ENCODE results near the gene NFAM1.

Gene NFAM1

GRCh38 chr22:42442748-42443147 lies 10.5 kb upstream of the NFAM1 start:
- in situ Hi-C loops (cut with MboI; ENCODE audit: low sequenced_read_pairs), result loop anchor here (25.0 kb wide), 1 partner anchor 480 kb away; the partner anchor contains the start of genes SEPTIN3 and SMIM45

DNA sequence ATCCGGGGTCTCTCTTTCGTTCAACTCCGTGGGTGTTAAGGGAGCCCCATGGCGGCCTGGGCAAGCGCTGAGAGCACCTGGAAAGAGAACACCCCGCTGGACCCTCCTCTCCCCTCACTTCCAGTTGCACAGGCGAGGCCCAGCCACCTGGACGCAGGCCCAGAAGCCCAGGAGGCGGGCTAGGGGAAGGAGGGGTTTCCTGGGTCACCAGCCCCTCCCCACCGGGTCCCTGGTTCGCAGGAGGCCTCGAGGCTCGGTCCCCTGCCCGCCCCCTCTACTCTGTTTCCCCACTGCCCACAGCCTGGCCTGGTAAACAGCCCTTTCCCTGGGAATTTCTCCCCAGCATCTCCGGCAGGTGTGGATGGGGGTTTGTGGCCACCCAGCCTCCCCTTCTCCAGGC lies 8.5 kb upstream of the NFAM1 start:
- in situ Hi-C loops (cut with MboI; ENCODE audit: low sequenced_read_pairs), result loop anchor here (25.0 kb wide), 1 partner anchor 478 kb away; the partner anchor contains the start of genes SEPTIN3 and SMIM45

GRCh38 chr22:42439821-42440674 lies 7.8 kb upstream of the NFAM1 start:
- in situ Hi-C loops (cut with MboI; ENCODE audit: low sequenced_read_pairs), result loop anchor here (5.0 to 25.0 kb wide), 2 partner anchors 268 to 478 kb away; partner anchors contain the start of genes SEPTIN3 and SMIM45

DNA sequence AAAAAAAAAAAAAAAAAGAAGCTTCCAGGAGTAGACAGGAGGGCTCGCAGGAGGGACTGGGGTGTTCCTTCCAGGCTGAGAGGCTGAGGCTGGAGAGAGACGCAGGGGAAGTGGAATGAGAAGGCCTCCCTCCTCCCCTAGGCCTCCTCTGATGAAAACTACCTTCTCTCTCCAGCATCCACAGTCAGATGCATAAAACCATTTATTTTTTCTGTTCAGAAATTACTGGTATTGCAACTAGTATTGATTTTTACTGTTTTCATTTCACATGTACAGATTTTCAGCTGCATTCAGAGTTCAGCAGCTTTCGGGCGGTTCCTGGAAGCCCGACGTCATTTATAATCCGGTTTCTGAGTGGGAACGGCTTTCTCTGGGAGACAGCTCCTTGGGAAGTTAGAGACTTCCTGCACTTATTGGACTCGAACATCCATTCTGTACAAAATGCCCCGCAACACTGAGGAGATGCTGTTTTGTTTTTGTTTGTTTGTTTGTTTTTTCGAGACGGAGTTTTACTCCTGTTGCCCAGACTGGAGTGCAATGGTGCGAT lies 6.9 kb upstream of the NFAM1 start:
- in situ Hi-C loops (cut with MboI; ENCODE audit: low sequenced_read_pairs), result loop anchor here (5.0 to 25.0 kb wide), 2 partner anchors 267 to 477 kb away; partner anchors contain the start of genes SEPTIN3 and SMIM45

- in situ Hi-C loops (cut with MboI; ENCODE audit: low sequenced_read_pairs), result loop anchor here (5.0 to 25.0 kb wide), 2 partner anchors 266 to 476 kb away; partner anchors contain the start of genes SEPTIN3 and SMIM45
Observed at GRCh38 chr22:42438293-42438650, 6.1 kb upstream of the NFAM1 start.

- in situ Hi-C loops (cut with MboI; ENCODE audit: low sequenced_read_pairs), result loop anchor here (5.0 to 25.0 kb wide), 2 partner anchors 265 to 475 kb away; partner anchors contain the start of genes SEPTIN3 and SMIM45
Observed at GRCh38 chr22:42437488-42438292, 5.5 kb upstream of the NFAM1 start.

DNA sequence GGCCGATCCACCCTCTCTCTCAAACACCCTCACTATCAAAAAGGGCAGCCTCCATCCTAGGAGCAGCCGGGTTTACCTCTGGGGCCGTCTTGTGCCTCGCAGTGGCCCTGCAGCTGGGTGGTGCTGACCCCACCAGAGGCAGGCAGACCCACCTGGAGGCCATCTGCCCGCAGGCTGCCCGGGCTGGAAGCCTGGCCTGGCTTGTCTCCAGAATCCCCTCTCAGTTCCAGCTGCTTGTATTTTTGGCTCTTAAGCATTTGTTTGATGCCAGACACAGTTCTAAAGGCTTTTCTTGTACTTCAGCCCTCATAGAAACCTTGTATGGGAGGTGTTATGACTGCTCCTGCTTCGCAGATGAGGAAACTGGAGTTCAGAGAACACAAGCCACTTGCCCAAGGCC lies 4.2 kb upstream of the NFAM1 start:
- in situ Hi-C loops (cut with MboI; ENCODE audit: low sequenced_read_pairs), result loop anchor here (5.0 to 25.0 kb wide), 2 partner anchors 264 to 474 kb away; partner anchors contain the start of genes SEPTIN3 and SMIM45

DNA sequence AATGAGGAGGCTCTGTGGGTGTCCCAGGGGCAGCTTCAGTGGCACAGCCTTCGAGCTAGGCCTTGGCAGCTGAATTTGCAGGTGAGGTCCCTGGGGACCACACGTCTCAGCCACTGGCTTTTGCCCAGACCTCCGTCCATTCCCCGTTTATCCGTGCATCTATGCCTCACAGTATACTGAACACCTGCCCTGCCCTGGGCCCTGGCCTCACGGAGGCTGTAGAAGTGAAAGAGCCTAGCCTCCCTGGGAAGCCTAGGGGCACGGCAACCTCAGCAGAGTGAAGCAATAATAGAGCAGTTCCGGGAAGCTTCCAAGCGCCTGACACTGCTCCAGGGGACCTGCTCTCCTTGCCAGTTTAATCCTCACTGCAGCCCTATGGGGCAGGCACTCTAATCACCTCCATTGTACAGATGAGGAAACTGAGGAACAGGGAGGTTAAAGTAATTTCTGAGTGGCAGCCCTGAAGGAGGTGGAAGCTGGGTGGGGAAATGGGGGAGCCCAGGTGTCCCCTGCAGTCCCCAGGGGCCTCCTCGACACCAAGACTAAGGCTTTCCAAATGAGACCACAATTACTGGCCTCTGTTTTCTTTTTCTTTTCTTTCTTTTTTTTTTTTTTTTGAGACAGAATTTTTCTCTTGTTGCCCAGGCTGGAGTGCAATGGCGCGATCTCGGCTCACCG lies 2.7 kb upstream of the NFAM1 start:
- in situ Hi-C loops (cut with MboI; ENCODE audit: low sequenced_read_pairs), result loop anchor here (5.0 to 25.0 kb wide), 2 partner anchors 263 to 473 kb away; partner anchors contain the start of genes SEPTIN3 and SMIM45

GRCh38 chr22:42433754-42434682 lies 1.8 kb upstream of the NFAM1 start:
- in situ Hi-C loops (cut with MboI; ENCODE audit: low sequenced_read_pairs), result loop anchor here (25.0 kb wide), 1 partner anchor 472 kb away; the partner anchor contains the start of genes SEPTIN3 and SMIM45

DNA sequence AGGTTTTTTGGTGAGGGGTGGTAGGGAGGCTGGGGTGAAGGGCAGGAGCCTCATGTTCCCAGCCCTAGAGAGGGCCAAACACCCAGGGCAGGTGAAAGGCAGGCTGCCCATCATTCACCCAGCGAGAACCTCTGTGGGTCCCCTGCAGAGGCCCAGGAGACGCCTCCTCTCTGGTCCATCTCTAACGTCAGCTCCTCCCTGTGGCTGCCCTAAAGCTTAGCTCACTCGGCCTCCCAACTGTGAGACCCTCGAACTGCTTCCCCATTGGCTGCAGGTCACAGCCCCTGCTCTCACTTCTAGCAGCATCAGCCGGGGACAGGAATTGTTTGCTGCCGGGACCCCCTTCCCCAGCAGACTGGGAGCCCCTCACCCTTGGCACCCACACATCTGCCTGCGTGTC lies 615 bp upstream of the NFAM1 start:
- in situ Hi-C loops (cut with MboI; ENCODE audit: low sequenced_read_pairs), result loop anchor here (25.0 kb wide), 1 partner anchor 471 kb away; the partner anchor contains the start of genes SEPTIN3 and SMIM45

DNA sequence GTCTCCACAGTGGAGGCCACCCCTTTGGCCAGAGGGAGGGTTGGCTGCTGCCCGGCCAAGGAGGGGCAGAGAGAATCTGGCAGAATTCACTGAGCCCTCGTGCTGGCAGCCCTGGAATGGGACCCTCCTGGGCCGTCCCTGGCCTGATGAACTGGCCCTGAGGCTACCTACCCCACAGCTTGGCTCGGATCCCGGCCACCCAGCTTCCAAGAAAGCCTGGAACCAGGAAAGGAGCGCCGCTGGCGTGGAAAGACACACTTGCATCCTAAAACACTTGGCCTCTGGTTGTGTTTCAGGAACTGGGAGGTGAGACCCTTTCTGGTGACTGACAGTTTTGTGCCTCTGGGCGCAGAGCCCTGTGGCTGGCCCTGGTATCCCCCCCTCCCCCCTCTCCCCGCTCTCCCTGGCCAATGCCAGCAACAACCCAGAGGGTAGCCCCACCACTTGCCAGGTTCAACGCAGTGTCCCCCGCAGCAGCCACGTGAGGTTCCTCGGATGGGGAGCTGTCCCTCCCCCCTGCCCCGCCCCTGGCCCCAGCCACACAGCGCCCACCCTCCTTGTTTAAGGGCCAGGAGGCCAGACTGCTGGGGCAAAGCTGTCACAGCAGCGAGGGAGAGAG lies 693 bp downstream of the NFAM1 start:
- in situ Hi-C loops (cut with MboI; ENCODE audit: low sequenced_read_pairs), result loop anchor here (25.0 kb wide), 1 partner anchor 469 kb away; the partner anchor contains the start of genes SEPTIN3 and SMIM45

DNA sequence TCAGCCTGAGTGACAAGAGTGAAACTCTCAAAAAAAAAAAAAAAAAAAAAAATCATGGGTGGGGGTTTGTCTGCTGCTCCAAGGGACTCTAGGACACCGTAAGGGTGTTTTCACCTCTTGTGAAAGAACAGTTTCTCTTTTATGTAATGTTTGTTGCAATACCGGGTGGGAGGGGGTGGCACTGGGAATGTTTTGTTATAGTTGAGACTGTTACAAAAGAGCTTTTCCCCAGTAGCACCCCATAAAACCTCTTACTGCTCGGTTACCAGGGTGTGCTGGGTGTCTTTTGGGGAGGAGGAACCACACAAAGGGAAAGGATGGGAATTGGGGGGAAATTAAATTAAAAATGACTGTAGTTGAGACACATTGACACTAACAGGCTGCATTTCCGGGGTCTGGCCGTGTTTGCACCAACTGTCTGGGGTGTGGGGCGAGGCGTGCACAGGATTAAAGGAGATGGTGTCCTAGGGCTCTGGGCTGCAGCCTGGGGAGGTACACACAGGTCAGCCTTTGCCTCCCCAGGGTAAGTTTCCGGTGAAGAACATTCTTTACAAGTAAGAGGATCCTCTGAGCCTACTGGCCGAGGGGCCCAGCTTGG lies 1.6 kb downstream of the NFAM1 start:
- in situ Hi-C loops (cut with MboI; ENCODE audit: low sequenced_read_pairs), result loop anchor here (25.0 kb wide), 1 partner anchor 468 kb away; the partner anchor contains the start of genes SEPTIN3 and SMIM45

- in situ Hi-C loops (cut with MboI; ENCODE audit: low sequenced_read_pairs), result loop anchor here (25.0 kb wide), 1 partner anchor 466 kb away; the partner anchor contains the start of genes SEPTIN3 and SMIM45
Observed at GRCh38 chr22:42428760-42429159, 3.4 kb downstream of the NFAM1 start.

DNA sequence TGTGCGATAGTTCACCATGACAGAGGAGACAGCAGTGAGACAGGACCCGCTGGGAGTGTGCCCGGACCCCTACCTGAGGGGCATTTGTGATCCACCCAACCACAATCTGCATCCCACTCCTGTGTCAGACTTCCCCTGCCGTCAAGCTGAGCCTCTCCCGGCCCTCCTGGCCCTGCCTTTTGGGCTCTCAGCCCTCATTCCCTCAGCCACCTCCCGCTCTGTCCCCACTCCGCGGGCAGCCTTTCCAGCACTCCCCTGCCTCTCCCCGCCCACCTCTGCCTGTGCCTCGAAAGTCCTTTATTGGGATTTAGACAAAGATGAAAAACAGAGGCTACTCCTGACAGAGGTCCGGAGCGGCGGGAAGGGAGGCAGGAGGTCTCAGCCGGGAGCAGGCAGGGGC lies 4.2 kb downstream of the NFAM1 start:
- in situ Hi-C loops (cut with MboI; ENCODE audit: low sequenced_read_pairs), result loop anchor here (25.0 kb wide), 1 partner anchor 466 kb away; the partner anchor contains the start of genes SEPTIN3 and SMIM45

DNA sequence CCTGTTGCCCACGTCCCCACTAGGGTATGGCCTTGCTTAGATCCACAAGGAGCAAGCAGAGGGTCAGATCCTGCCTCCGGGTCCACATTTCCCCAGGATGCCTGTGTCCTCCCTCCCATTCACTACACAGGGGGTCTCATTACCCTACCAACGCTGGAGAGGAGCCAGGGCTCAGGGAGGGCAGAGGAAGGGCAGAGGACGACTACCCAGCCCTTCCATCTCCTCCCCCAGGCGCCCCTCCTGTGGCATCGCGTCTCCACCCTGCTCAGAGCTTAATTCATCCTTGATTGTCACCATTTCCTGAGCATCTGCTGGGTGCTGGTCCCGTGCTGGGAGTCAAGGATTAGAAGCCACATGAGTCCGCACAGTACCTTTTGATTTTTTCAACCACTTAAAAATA lies 5.0 kb downstream of the NFAM1 start:
- in situ Hi-C loops (cut with MboI; ENCODE audit: low sequenced_read_pairs), result loop anchor here (25.0 kb wide), 1 partner anchor 465 kb away; the partner anchor contains the start of genes SEPTIN3 and SMIM45

DNA sequence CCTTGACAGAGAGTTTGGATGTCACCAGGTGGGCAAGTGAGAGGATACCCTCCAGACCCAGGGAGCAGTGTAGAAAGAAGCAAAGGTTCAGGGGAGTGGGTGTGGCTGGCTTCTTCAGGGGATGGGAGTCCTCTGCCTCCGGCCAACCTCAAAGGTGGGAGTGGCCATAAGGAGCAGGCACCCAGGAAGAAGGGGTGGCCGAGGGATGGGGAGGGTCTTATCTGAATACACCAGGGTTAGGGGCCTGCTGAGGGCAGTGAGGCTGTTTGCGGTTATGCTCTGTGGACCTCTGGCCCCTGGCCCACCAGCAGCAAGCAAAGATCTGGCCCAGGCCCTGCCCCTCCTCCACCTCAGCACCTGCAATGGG lies 6.2 kb downstream of the NFAM1 start:
- in situ Hi-C loops (cut with MboI; ENCODE audit: low sequenced_read_pairs), result loop anchor here (25.0 kb wide), 1 partner anchor 464 kb away; the partner anchor contains the start of genes SEPTIN3 and SMIM45

- in situ Hi-C loops (cut with MboI; ENCODE audit: low sequenced_read_pairs), result loop anchor here (25.0 kb wide), 1 partner anchor 463 kb away; the partner anchor contains the start of genes SEPTIN3 and SMIM45
Observed at GRCh38 chr22:42425337-42425988, 6.7 kb downstream of the NFAM1 start.

Data from HL-60/S4 (cell line).